Right lobe of liver (tissue), 4 donors: Measurements from ENCODE around the gene CENPF.
"Not testable (repeated sequence)": the region's sequence is repeated elsewhere in the genome, so short reads cannot be mapped to it uniquely, and the experiment has no call there.

Experiments used
- POLR2A ChIP-seq: fragments of 450-650 bp; IDR thresholded peaks from one replicate; pipeline ENCODE4 v1.6.1; 2017; ENCODE audit warnings: antibody characterized with exemption, mild to moderate bottlenecking
- TF ChIP-seq, protein P1 (sequence below), 4 donors: fragments of 200-600 bp in 3 of 4; fragments of 450-650 bp in 1 of 4; IDR thresholded peaks; one replicate each; pipeline versions ENCODE4 v1.5.1 to v1.8.0; 2016 to 2022; ENCODE audit warnings: antibody characterized with exemption in 4 of 4, mild to moderate bottlenecking in 2 of 4
- donor health status: DM: no; HTN: no; CAD: no.
- donor health status: DM: no; HTN: no; CAD: no.
- donor health status: DM: no; HTN: yes; CAD: no.

DNA sequence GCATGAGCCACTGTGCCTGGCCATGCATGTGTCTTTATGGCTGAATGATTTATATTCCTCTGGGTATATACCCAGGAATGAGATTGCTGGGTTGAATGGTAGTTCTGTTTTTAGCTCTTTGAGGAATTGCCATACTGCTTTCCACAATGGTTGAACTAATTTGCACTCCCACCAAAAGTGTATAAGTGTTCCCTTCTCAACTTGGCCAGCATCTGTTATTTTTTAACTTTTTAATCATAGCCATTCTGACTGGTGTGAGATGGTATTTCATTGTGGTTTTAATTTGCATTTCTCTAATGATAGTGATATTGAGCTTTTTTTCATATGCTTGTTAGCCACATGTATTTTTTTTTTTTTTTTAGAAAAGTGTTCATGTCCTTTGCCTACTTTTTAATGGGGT is 7.1 kb downstream of the CENPF start:
- not testable (repeated sequence) for TF ChIP-seq POLR2A
- TF ChIP-seq, protein P1, sequence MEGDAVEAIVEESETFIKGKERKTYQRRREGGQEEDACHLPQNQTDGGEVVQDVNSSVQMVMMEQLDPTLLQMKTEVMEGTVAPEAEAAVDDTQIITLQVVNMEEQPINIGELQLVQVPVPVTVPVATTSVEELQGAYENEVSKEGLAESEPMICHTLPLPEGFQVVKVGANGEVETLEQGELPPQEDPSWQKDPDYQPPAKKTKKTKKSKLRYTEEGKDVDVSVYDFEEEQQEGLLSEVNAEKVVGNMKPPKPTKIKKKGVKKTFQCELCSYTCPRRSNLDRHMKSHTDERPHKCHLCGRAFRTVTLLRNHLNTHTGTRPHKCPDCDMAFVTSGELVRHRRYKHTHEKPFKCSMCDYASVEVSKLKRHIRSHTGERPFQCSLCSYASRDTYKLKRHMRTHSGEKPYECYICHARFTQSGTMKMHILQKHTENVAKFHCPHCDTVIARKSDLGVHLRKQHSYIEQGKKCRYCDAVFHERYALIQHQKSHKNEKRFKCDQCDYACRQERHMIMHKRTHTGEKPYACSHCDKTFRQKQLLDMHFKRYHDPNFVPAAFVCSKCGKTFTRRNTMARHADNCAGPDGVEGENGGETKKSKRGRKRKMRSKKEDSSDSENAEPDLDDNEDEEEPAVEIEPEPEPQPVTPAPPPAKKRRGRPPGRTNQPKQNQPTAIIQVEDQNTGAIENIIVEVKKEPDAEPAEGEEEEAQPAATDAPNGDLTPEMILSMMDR (IDR thresholded peaks at IDR 0.05) = not testable (repeated sequence)
